GM23338 (cell line): ENCODE measurements around the gene VPS13A. TPM values are rescaled to one million over a fixed set of nuclear protein-coding genes. Genes with fewer than 3 reads are reported as not detected.

ENCODE experiments used
- ATAC-seq: fragments of 200-7000 bp; cut with Tn5 transposase; 3 replicates; pipeline ENCODE4 v1.9.1; 2020
- DNase-seq: peaks from one replicate; pipeline ENCODE4 v3.0.0-alpha.2; 2015; ENCODE audit warnings: low spot score
- H2AFZ ChIP-seq: fragments of 200-600 bp; sonication (generic); 2 replicates; pipeline ENCODE4 v1.8.0; 2016; ENCODE audit warnings: antibody characterized with exemption, mild to moderate bottlenecking, moderate library complexity
- H3F3A ChIP-seq: fragments of 200-600 bp; sonication (generic); replicated peaks from 2 replicates; pipeline ENCODE4 v1.8.0; 2017; ENCODE audit warnings: antibody characterized with exemption, mixed run types, low read depth
- H3K27ac ChIP-seq: fragments of 200-600 bp; sonication (generic); 2 replicates; pipeline ENCODE4 v1.6.1; 2016; ENCODE audit warnings: low read depth
- H3K27me3 ChIP-seq: fragments of 200-600 bp; sonication (generic); 2 replicates; pipeline ENCODE4 v1.8.0; 2016; ENCODE audit warnings: mild to moderate bottlenecking, mixed run types, moderate library complexity; ENCODE audit not compliant: insufficient read depth
- H3K36me3 ChIP-seq: fragments of 200-600 bp; sonication (generic); 2 replicates; pipeline ENCODE4 v1.8.0; 2016; ENCODE audit warnings: mild to moderate bottlenecking; ENCODE audit not compliant: insufficient read depth
- H3K4me1 ChIP-seq: fragments of 200-600 bp; sonication (generic); 2 replicates; pipeline ENCODE4 v1.8.0; 2016; ENCODE audit warnings: mild to moderate bottlenecking, moderate library complexity; ENCODE audit not compliant: insufficient read depth
- H3K4me2 ChIP-seq: fragments of 200-600 bp; sonication (generic); 2 replicates; pipeline ENCODE4 v1.7.1; 2017; ENCODE audit warnings: mixed run types
- H3K4me3 ChIP-seq: fragments of 200-600 bp; sonication (generic); 2 replicates; pipeline ENCODE4 v1.6.1; 2016; ENCODE audit warnings: mixed run types
- H3K79me2 ChIP-seq: fragments of 200-600 bp; sonication (generic); replicated peaks from 2 replicates; pipeline ENCODE4 v1.8.0; 2017; ENCODE audit warnings: mild to moderate bottlenecking; ENCODE audit not compliant: insufficient read depth
- H3K9me2 ChIP-seq: fragments of 200-600 bp; sonication (generic); 2 replicates; pipeline ENCODE4 v1.8.0; 2017; ENCODE audit not compliant: insufficient read depth
- H4K20me1 ChIP-seq: fragments of 200-600 bp; sonication (generic); replicated peaks from 2 replicates; pipeline ENCODE4 v1.8.0; 2017; ENCODE audit warnings: mild to moderate bottlenecking; ENCODE audit not compliant: insufficient read depth
- H3K27ac Mint-ChIP-seq: 2 replicates; pipeline ENCODE4 v1.8.0; 2020; ENCODE audit warnings: inconsistent platforms, mild to moderate bottlenecking, moderate library complexity, mixed read lengths
- H3K27me3 Mint-ChIP-seq: 3 replicates; pipeline ENCODE4 v1.8.0; 2022; ENCODE audit warnings: low read depth, mild to moderate bottlenecking, moderate library complexity, mixed read lengths, inconsistent platforms; ENCODE audit not compliant: insufficient read depth, poor library complexity
- H3K36me3 Mint-ChIP-seq: 3 replicates; pipeline ENCODE4 v1.8.0; 2021; ENCODE audit warnings: low read depth, mild to moderate bottlenecking, inconsistent platforms, moderate library complexity, mixed read lengths
- H3K4me1 Mint-ChIP-seq: 3 replicates; pipeline ENCODE4 v1.8.0; 2020; ENCODE audit warnings: mild to moderate bottlenecking, inconsistent platforms, mixed read lengths
- H3K4me3 Mint-ChIP-seq: 3 replicates; pipeline ENCODE4 v1.8.0; 2021; ENCODE audit warnings: moderate library complexity, mild to moderate bottlenecking, inconsistent platforms, mixed read lengths
- H3K9me3 Mint-ChIP-seq: 3 replicates; pipeline ENCODE4 v1.8.0; 2020; ENCODE audit warnings: moderate library complexity, mild to moderate bottlenecking, inconsistent platforms, mixed read lengths
- EZH2phosphoT487 ChIP-seq: fragments of 200-600 bp; sonication (generic); IDR thresholded peaks from one replicate; pipeline ENCODE4 v1.8.1; 2018; ENCODE audit warnings: antibody characterized with exemption; ENCODE audit not compliant: unreplicated experiment
- JUNB ChIP-seq: IDR thresholded peaks from one replicate; pipeline ENCODE4 v1.6.1; 2016; ENCODE audit warnings: antibody characterized with exemption; ENCODE audit not compliant: unreplicated experiment
- NANOG ChIP-seq: IDR thresholded peaks from 2 replicates; pipeline ENCODE4 v1.6.1; 2016; ENCODE audit warnings: antibody characterized with exemption, borderline replicate concordance
- POLR2AphosphoS5 ChIP-seq: IDR thresholded peaks from 2 replicates; pipeline ENCODE4 v1.6.1; 2016; ENCODE audit warnings: antibody characterized with exemption, low read depth
- STAT1 ChIP-seq: IDR thresholded peaks from one replicate; pipeline ENCODE4 v1.6.1; 2016; ENCODE audit warnings: antibody characterized with exemption; ENCODE audit not compliant: unreplicated experiment
- ZNF331 ChIP-seq: fragments of 250-450 bp; sonication (Bioruptor Pico); IDR thresholded peaks from 2 replicates; pipeline ENCODE4 v1.5.0; 2020; ENCODE audit warnings: low read depth, mild to moderate bottlenecking, moderate library complexity
- ZNF462 ChIP-seq: fragments of 250-450 bp; sonication (Bioruptor Pico); IDR thresholded peaks from 2 replicates; pipeline ENCODE4 v1.5.0; 2020; ENCODE audit warnings: mild to moderate bottlenecking, moderate library complexity
- polyA plus RNA-seq: library from polyadenylated mRNA; unstranded; fragments of >200 nt; fragmentation: Nextera tagmentation; extraction: Ambion mirVana; gene quantifications from 2 replicates; pipeline ENCODE4 v1.2.1, GENCODE V29; 2016
- total RNA-seq: library from RNA; depleted of rRNA; stranded (reverse); fragments of >200 nt; shearing (Covaris generic); gene quantifications from 2 replicates; pipeline ENCODE4 v1.2.3, GENCODE V29; 2014

The VPS13A gene
- total and polyA plus RNA-seq, 2 experiments from 2014 or later, result 45.9 to 68.1 TPM

GRCh38 chr9:77432053-77432452 lies 254.7 kb downstream of the VPS13A start:
- no peaks in the 10 kb centered on the region for H3K36me3 ChIP-seq
- H3K9me3 Mint-ChIP-seq, result no peaks in the 10 kb centered on the region; the same call in 2 of the 3 replicates
- no peaks in the 10 kb centered on the region for H3F3A ChIP-seq
- H3K4me3 ChIP-seq, result no peak overlapping the region
- no peaks in the 10 kb centered on the region for H3K9me2 ChIP-seq
- TF ChIP-seq STAT1 (no peak), JUNB (no peak), ZNF462 (CRISPR knock-in tag) (no peak), POLR2AphosphoS5 (no peak), ZNF331 (CRISPR knock-in tag) (no peak), NANOG (no peak), EZH2phosphoT487 (no peak)
- H3K4me1 Mint-ChIP-seq, result peaks cover 7% of the 10 kb centered on the region; the same call in 1 of the 3 replicates
- no peak for DNase-seq
- ATAC-seq, result no peak; the same call in 2 of the 3 replicates
- H3K27ac ChIP-seq, result no peak overlapping the region
- no peak overlapping the region for H3K4me2 ChIP-seq
- no peaks in the 10 kb centered on the region for H4K20me1 ChIP-seq
- no peaks in the 10 kb centered on the region for H3K27me3 Mint-ChIP-seq
- H3K4me3 Mint-ChIP-seq, result no peak overlapping the region
- H2AFZ ChIP-seq, result no peak overlapping the region
- H3K4me1 ChIP-seq, result no peaks in the 10 kb centered on the region; the same call in 1 of the 2 replicates
- H3K79me2 ChIP-seq, result no peaks in the 10 kb centered on the region
- H3K27me3 ChIP-seq, result no peaks in the 10 kb centered on the region
- no peak overlapping the region for H3K27ac Mint-ChIP-seq
- H3K36me3 Mint-ChIP-seq, result peaks cover 15% of the 10 kb centered on the region; the same call in 2 of the 3 replicates
